Measurements from ENCODE around the gene EFS.

DNA sequence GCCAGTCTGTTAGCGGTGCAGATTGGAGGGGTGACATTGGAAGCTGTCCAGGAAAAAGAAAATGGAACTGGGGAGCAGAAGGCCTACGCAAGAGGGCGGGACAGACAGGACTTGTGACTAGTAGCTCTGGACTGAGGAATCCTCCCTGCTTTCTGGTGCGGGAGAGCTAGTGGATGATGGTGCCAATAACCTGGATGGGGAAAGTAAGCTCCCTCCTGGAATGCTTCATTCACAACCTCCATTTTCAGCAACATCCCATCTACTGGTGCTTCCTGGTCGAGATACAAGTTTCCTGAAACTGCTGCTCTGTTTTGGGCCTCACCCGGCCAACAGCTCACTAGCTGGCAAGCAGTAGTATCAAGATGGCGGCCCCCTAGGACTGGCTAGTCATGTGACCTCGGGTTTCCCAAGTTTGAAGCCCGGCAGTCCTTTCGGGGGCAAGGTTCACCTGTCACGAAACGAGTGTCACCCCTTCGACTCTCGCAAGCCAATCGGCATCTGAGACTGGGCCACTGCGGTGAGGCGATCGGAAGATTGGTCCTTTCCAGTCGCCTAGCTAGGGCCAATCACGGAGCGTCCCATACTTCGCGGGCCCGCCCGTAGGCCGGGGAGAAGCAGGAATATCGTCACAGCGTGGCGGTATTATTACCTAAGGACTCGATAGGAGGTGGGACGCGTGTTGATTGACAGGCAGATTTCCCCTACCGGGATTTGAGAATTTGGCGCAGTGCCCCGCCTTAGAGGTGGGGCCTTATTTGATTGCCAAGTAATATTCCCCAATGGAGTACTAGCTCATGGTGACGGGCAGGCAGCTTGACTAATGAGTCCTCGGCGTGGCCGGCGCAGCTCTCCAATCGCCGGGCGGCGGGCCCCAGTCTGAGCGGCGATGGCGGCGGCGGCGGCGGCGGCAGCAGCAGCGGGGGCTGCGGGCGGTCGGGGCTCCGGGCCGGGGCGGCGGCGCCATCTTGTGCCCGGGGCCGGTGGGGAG is 44.1 kb downstream of the EFS start, which contains the start of gene PABPN1:
- TF ChIP-seq ZFP30 (CRISPR knock-in tag; IDR thresholded peaks at IDR 0.05) = no peak
- no peak for TF ChIP-seq ZNF70 (CRISPR knock-in tag; IDR thresholded peaks at IDR 0.05)
- TF ChIP-seq OSR1 (CRISPR knock-in tag; IDR thresholded peaks at IDR 0.05) = no peak
